Right lobe of liver (tissue), 6 donors: ENCODE results near the gene DDC. TPM values are rescaled to one million over a fixed set of nuclear protein-coding genes. Genes with fewer than 3 reads are reported as not detected.
A peak's percentile ranks its signal among the peaks of the same experiment; 100 is the strongest.
"Not testable (repeated sequence)": the region's sequence is repeated elsewhere in the genome, so short reads cannot be mapped to it uniquely, and the experiment has no call there.

Experiments used
- ATAC-seq, 4 donors: fragments of 200-7000 bp; cut with Tn5 transposase; one replicate each; pipeline ENCODE4 v1.9.1; 2020; ENCODE audit warnings: mild to moderate bottlenecking in 4 of 4, moderate library complexity in 4 of 4
- DNase-seq, 3 donors: peaks; one replicate each; pipeline ENCODE4 v3.0.0-alpha.2; 2020
- H3K27ac ChIP-seq, 3 donors: fragments of 200-600 bp; one replicate each; pipeline ENCODE4 v1.8.0; 2022
- H3K27me3 ChIP-seq, 2 donors: fragments of 200-600 bp; one replicate each; pipeline ENCODE4 v1.8.0; 2022
- H3K36me3 ChIP-seq, 4 donors: fragments of 200-600 bp; sonication (generic) in 1 of 4; one replicate each; pipeline versions ENCODE4 v1.5.1 to v1.8.0; 2017 to 2022; ENCODE audit warnings: control low read depth in 1 of 4
- H3K4me1 ChIP-seq, 4 donors: fragments of 200-600 bp; sonication (generic) in 1 of 4; one replicate each; pipeline versions ENCODE4 v1.5.1 to v1.8.0; 2017 to 2022; ENCODE audit warnings: control low read depth in 1 of 4
- H3K4me3 ChIP-seq, 3 donors: fragments of 200-600 bp; one replicate each; pipeline ENCODE4 v1.8.0; 2022
- H3K9me3 ChIP-seq, 4 donors: fragments of 200-600 bp; sonication (generic) in 1 of 4; one replicate each; pipeline versions ENCODE4 v1.5.1 to v1.8.0; 2017 to 2022; ENCODE audit warnings: control low read depth in 1 of 4
- CTCF ChIP-seq, 4 donors: fragments of 200-600 bp in 3 of 4; fragments of 450-650 bp in 1 of 4; IDR thresholded peaks; one replicate each; pipeline versions ENCODE4 v1.5.1 to v1.8.0; 2016 to 2022; ENCODE audit warnings: antibody characterized with exemption in 4 of 4, mild to moderate bottlenecking in 2 of 4
- POLR2A ChIP-seq: fragments of 450-650 bp; IDR thresholded peaks from one replicate; pipeline ENCODE4 v1.6.1; 2017; ENCODE audit warnings: antibody characterized with exemption, mild to moderate bottlenecking
- WGBS: methylation state at CpG from one replicate; pipeline ENCODE4 v1.1.6; 2018; ENCODE audit warnings: low coverage, low lambda C conversion rate; ENCODE audit not compliant: insufficient coverage; ENCODE audit errors: missing lambda C conversion rate; 5-methylcytosine and 5-hydroxymethylcytosine counted together
- intact Hi-C, 2 donors: fragments of 100-400 bp; cut with DNase I; formaldehyde crosslinking; loops; one replicate each; pipeline versions ENCODE4 v1.11.2 to v1.14.1; 2022
- total RNA-seq, 6 experiments: library from RNA; depleted of rRNA in 2 of 6; stranded (reverse); fragments of >200 nt in 2 of 6; fragmentation: NEBNext Ultra II Directional in 3 of 6; extraction: Animal tissue kit (Norgen Biotek cat#: 25700) in 3 of 6; gene quantifications; one replicate each; pipeline versions ENCODE4 v1.1.0 to v1.2.4, GENCODE V29; 2016 to 2023
- donor health status: DM: no; HTN: yes; CAD: no.
- donor health status: DM: no; HTN: no; CAD: no.
- donor health status: DM: no; HTN: no; CAD: no.
- donor health status: DM: no; HTN: yes; CAD: no.
- donor health status: DM: no; HTN: yes; CAD: no.

Gene DDC
- total RNA-seq, 6 experiments from 2014 or later = 37.9 to 75.7 (median 45.2) TPM

GRCh38 chr7:50588937-50589336 is 23.7 kb upstream of the DDC start:
- WGBS = 78% methylated on average over 6 of the region's 8 CpGs
- Histone ChIP-seq H3K27me3 (no peaks in the 10 kb centered on the region), H3K27ac (no peak overlapping the region), H3K4me3 (no peak overlapping the region), H3K9me3 (no peaks in the 10 kb centered on the region), H3K4me1 (no peaks in the 10 kb centered on the region), H3K36me3 (peaks cover 0 to 18% (median 9%) of the 10 kb centered on the region in 4 donors)
- intact Hi-C loops = no loop called here
- DNase-seq (no peak), ATAC-seq (peak; percentile 26 to 61 (median 44))
- no peak for TF ChIP-seq POLR2A
- peak in 1 of 4 donors; percentile 4 for TF ChIP-seq CTCF (IDR thresholded peaks at IDR 0.05)

GRCh38 chr7:50587737-50588136 is 22.5 kb upstream of the DDC start:
- TF ChIP-seq CTCF (IDR thresholded peaks at IDR 0.05) = no peak
- no peak for TF ChIP-seq POLR2A
- intact Hi-C loops = no loop called here
- no peak overlapping the region for H3K27ac ChIP-seq
- H3K27me3 ChIP-seq = no peaks in the 10 kb centered on the region
- H3K4me3 ChIP-seq = no peak overlapping the region
- H3K4me1 ChIP-seq = no peaks in the 10 kb centered on the region
- no peaks in the 10 kb centered on the region for H3K9me3 ChIP-seq
- peaks cover 0 to 9% (median 2%) of the 10 kb centered on the region in 4 donors for H3K36me3 ChIP-seq
- WGBS = 59% methylated on average over 6 of the region's 6 CpGs
- no peak for DNase-seq
- no peak for ATAC-seq

- no peaks in the 10 kb centered on the region for H3K36me3 ChIP-seq
- peak in 1 of 4 donors; percentile 13 for ATAC-seq
- WGBS = 89% methylated on average over 1 of the region's 5 CpGs
Observed at GRCh38 chr7:50584793-50585408, 19.7 kb upstream of the DDC start.

GRCh38 chr7:50584386-50584785 is 19.2 kb upstream of the DDC start:
- Histone ChIP-seq H3K27me3 (no peaks in the 10 kb centered on the region), H3K4me3 (no peak overlapping the region), H3K4me1 (no peaks in the 10 kb centered on the region), H3K9me3 (no peaks in the 10 kb centered on the region), H3K36me3 (no peaks in the 10 kb centered on the region), H3K27ac (no peak overlapping the region)
- TF ChIP-seq CTCF (IDR thresholded peaks at IDR 0.05) (no peak), POLR2A (no peak)
- ATAC-seq = no peak
- DNase-seq = no peak
- WGBS = no CpG with 5 or more reads among the region's 4 CpGs
- intact Hi-C loops = no loop called here

More at GRCh38 chr7:50584793-50585408, 19.7 kb upstream of the DDC start:
- intact Hi-C loops = no loop called here
- H3K4me3 ChIP-seq = no peak overlapping the region
- no peaks in the 10 kb centered on the region for H3K4me1 ChIP-seq
- no peaks in the 10 kb centered on the region for H3K9me3 ChIP-seq
- DNase-seq = no peak
- TF ChIP-seq CTCF (IDR thresholded peaks at IDR 0.05) = no peak
- TF ChIP-seq POLR2A = no peak
- H3K27ac ChIP-seq = no peak overlapping the region
- no peaks in the 10 kb centered on the region for H3K27me3 ChIP-seq

GRCh38 chr7:50583295-50583694 is 18.1 kb upstream of the DDC start:
- DNase-seq, H3K4me3 ChIP-seq, intact Hi-C loops, H3K27me3 ChIP-seq, H3K4me1 ChIP-seq, H3K9me3 ChIP-seq, ATAC-seq, H3K36me3 ChIP-seq, H3K27ac ChIP-seq: not testable (repeated sequence)
- WGBS = 87% methylated on average over 2 of the region's 4 CpGs

- H3K4me1 ChIP-seq, H3K9me3 ChIP-seq, ATAC-seq, H3K4me3 ChIP-seq, intact Hi-C loops, H3K27me3 ChIP-seq, H3K36me3 ChIP-seq, DNase-seq, H3K27ac ChIP-seq: not testable (repeated sequence)
- 74% methylated on average over 4 of the region's 4 CpGs for WGBS
Observed at GRCh38 chr7:50582271-50582670, 17.1 kb upstream of the DDC start.

GRCh38 chr7:50580666-50581065 is 15.5 kb upstream of the DDC start:
- ATAC-seq, H3K9me3 ChIP-seq, H3K36me3 ChIP-seq, H3K4me1 ChIP-seq, H3K27ac ChIP-seq, DNase-seq, H3K27me3 ChIP-seq, H3K4me3 ChIP-seq, intact Hi-C loops: not testable (repeated sequence)
- WGBS = 94% methylated on average over 2 of the region's 2 CpGs
